Hepatocyte (in vitro differentiated cells): ENCODE measurements around the gene FHOD3. TPM values are rescaled to one million over a fixed set of nuclear protein-coding genes. Genes with fewer than 3 reads are reported as not detected.

Source experiments
- DNase-seq: peaks from one replicate; pipeline ENCODE4 v3.0.0-alpha.2; 2016; ENCODE audit warnings: low spot score
- H2AFZ ChIP-seq: fragments of 200-600 bp; sonication (generic); 2 replicates; pipeline ENCODE4 v1.6.0; 2016; ENCODE audit warnings: antibody characterized with exemption, mild to moderate bottlenecking
- H3K27ac ChIP-seq: fragments of 200-600 bp; sonication (generic); 2 replicates; pipeline ENCODE4 v1.5.1; 2016; ENCODE audit warnings: mild to moderate bottlenecking
- H3K27me3 ChIP-seq: fragments of 200-600 bp; sonication (generic); 2 replicates; pipeline ENCODE4 v1.6.1; 2016
- H3K36me3 ChIP-seq: fragments of 200-600 bp; sonication (generic); replicated peaks from 2 replicates; pipeline ENCODE4 v1.5.1; 2016; ENCODE audit warnings: low read depth; ENCODE audit not compliant: insufficient read depth
- H3K4me1 ChIP-seq: fragments of 200-600 bp; sonication (generic); 2 replicates; pipeline ENCODE4 v1.5.1; 2016; ENCODE audit warnings: mild to moderate bottlenecking, moderate library complexity; ENCODE audit not compliant: insufficient read depth
- H3K4me2 ChIP-seq: fragments of 200-600 bp; sonication (generic); 2 replicates; pipeline ENCODE4 v1.6.0; 2016
- H3K4me3 ChIP-seq: fragments of 200-600 bp; sonication (generic); 2 replicates; pipeline ENCODE4 v1.5.1; 2016; ENCODE audit warnings: mild to moderate bottlenecking
- H3K79me2 ChIP-seq: fragments of 200-600 bp; sonication (generic); 2 replicates; pipeline ENCODE4 v1.6.0; 2017; ENCODE audit warnings: mild to moderate bottlenecking
- H3K9me2 ChIP-seq: fragments of 200-600 bp; sonication (generic); replicated peaks from 2 replicates; pipeline ENCODE4 v1.6.0; 2017; ENCODE audit warnings: mild to moderate bottlenecking; ENCODE audit not compliant: insufficient read depth
- H3K9me3 ChIP-seq: fragments of 200-600 bp; sonication (generic); 2 replicates; pipeline ENCODE4 v1.5.1; 2016; ENCODE audit warnings: low read depth, mild to moderate bottlenecking
- H4K20me1 ChIP-seq: fragments of 200-600 bp; sonication (generic); 2 replicates; pipeline ENCODE4 v1.6.0; 2016; ENCODE audit warnings: mild to moderate bottlenecking; ENCODE audit not compliant: insufficient read depth, poor library complexity, severe bottlenecking
- EZH2 ChIP-seq: fragments of 200-600 bp; sonication (generic); IDR thresholded peaks from 2 replicates; pipeline ENCODE4 v1.6.1; 2016; ENCODE audit warnings: antibody characterized with exemption, mild to moderate bottlenecking, borderline replicate concordance
- EZH2phosphoT487 ChIP-seq: fragments of 200-600 bp; sonication (generic); IDR thresholded peaks from one replicate; pipeline ENCODE4 v1.6.1; 2018; ENCODE audit warnings: antibody characterized with exemption, mild to moderate bottlenecking, low read depth, moderate library complexity; ENCODE audit not compliant: unreplicated experiment, severe bottlenecking
- WGBS: methylation state at CpG from one replicate; pipeline ENCODE4 v1.1.6; 2016; ENCODE audit warnings: low lambda C conversion rate; ENCODE audit errors: missing lambda C conversion rate; 5-methylcytosine and 5-hydroxymethylcytosine counted together
- polyA plus RNA-seq: library from polyadenylated mRNA; unstranded; fragments of >200 nt; fragmentation: Nextera tagmentation; extraction: Ambion mirVana; gene quantifications from 2 replicates; pipeline ENCODE4 v1.2.1, GENCODE V29; 2016
- total RNA-seq: library from RNA; depleted of rRNA; stranded (reverse); fragments of >200 nt; gene quantifications from 2 replicates; pipeline ENCODE4 v1.2.3, GENCODE V29; 2014
- TF ChIP-seq, protein P1 (sequence below): fragments of 200-600 bp; sonication (generic); IDR thresholded peaks from 2 replicates; pipeline ENCODE4 v1.5.1; 2016; ENCODE audit warnings: antibody characterized with exemption, mild to moderate bottlenecking; ENCODE audit not compliant: poor library complexity

The FHOD3 gene
- total and polyA plus RNA-seq, 2 experiments from 2014 or later: 1.7 to 2.7 TPM

DNA sequence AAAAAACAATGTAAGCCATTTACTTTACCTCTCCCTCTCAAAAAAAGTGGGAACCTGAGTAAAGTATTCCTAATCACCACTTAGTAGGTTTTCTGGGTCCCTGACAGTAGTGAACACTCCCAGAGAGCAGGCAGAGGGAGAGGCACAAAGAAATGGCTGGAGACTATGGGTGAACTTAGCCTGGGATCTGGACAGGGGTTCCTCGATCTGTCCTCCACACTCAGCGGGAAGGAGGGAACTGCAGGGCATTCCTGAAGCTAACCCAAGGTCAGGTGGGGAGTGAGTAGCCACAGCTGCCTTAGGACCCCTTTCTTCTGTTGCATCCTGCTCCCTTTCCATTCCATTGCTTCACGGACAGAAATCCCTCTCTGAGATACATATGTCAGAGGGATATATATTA is 375.9 kb downstream of the FHOD3 start:
- 86% methylated on average over 3 of the region's 3 CpGs for WGBS
- no peaks in the 10 kb centered on the region for H3K79me2 ChIP-seq
- no peak overlapping the region for H3K4me2 ChIP-seq
- no peak for DNase-seq
- H2AFZ ChIP-seq: no peak overlapping the region
- peaks cover 3% of the 10 kb centered on the region for H3K4me1 ChIP-seq
- no peak overlapping the region for H3K27ac ChIP-seq
- no peaks in the 10 kb centered on the region for H3K27me3 ChIP-seq
- H3K9me3 ChIP-seq: no peaks in the 10 kb centered on the region
- no peaks in the 10 kb centered on the region for H3K9me2 ChIP-seq
- no peaks in the 10 kb centered on the region for H3K36me3 ChIP-seq
- H3K4me3 ChIP-seq: no peak overlapping the region
- H4K20me1 ChIP-seq: no peaks in the 10 kb centered on the region
- TF ChIP-seq EZH2phosphoT487 (no peak), EZH2 (no peak)
- TF ChIP-seq, protein P1, sequence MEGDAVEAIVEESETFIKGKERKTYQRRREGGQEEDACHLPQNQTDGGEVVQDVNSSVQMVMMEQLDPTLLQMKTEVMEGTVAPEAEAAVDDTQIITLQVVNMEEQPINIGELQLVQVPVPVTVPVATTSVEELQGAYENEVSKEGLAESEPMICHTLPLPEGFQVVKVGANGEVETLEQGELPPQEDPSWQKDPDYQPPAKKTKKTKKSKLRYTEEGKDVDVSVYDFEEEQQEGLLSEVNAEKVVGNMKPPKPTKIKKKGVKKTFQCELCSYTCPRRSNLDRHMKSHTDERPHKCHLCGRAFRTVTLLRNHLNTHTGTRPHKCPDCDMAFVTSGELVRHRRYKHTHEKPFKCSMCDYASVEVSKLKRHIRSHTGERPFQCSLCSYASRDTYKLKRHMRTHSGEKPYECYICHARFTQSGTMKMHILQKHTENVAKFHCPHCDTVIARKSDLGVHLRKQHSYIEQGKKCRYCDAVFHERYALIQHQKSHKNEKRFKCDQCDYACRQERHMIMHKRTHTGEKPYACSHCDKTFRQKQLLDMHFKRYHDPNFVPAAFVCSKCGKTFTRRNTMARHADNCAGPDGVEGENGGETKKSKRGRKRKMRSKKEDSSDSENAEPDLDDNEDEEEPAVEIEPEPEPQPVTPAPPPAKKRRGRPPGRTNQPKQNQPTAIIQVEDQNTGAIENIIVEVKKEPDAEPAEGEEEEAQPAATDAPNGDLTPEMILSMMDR: no peak

DNA sequence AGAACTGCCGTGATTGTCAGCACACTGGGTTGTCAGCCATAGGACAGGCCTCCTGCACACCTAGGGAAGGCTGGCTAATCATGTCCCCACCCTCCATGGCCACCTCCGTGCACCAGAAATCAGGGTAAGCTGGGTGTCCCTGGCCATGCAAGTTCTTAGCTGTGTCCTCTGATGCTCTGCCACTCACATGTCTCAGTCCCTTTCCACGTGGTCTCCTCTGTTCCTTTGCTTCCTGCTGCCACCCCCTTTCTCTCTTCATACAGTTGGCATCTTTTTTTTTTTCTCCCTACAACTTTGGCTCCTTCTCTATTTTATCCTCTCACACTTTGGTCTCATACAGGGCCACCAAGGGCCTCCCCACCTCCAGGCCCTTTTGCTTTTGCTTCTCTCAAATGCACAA is 377.6 kb downstream of the FHOD3 start:
- no peaks in the 10 kb centered on the region for H3K9me2 ChIP-seq
- DNase-seq: no peak
- no peak overlapping the region for H3K4me3 ChIP-seq
- H3K27me3 ChIP-seq: no peaks in the 10 kb centered on the region
- H2AFZ ChIP-seq: no peak overlapping the region
- no peaks in the 10 kb centered on the region for H3K79me2 ChIP-seq
- no peaks in the 10 kb centered on the region for H4K20me1 ChIP-seq
- no peaks in the 10 kb centered on the region for H3K36me3 ChIP-seq
- 91% methylated on average over 3 of the region's 3 CpGs for WGBS
- TF ChIP-seq EZH2 (no peak), EZH2phosphoT487 (no peak)
- TF ChIP-seq, protein P1: no peak
- peaks cover 3% of the 10 kb centered on the region for H3K4me1 ChIP-seq
- H3K27ac ChIP-seq: no peak overlapping the region
- no peaks in the 10 kb centered on the region for H3K9me3 ChIP-seq
- H3K4me2 ChIP-seq: no peak overlapping the region

DNA sequence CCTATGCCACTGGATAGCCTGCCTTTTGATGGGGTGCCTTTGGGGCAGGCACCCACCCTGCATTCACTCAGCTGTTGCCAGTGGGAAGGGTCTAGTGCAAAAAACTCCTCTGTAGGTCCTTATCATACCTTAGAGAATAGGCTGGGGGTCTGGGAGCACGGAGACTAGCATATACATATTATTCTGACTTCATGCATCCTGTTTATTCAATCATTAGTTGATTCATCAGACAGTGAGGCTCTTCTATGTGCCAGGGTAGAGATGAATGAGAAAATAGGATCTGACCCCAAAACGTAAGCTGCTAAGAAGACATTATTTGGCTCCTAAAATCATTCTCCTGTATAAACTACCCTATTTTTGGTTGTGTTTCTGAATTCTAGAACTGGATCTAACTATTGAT is 378.0 kb downstream of the FHOD3 start:
- Histone ChIP-seq H3K27me3 (no peaks in the 10 kb centered on the region), H3K79me2 (no peaks in the 10 kb centered on the region), H3K9me2 (no peaks in the 10 kb centered on the region), H3K4me3 (no peak overlapping the region), H3K4me2 (no peak overlapping the region), H3K36me3 (no peaks in the 10 kb centered on the region), H3K27ac (no peak overlapping the region), H2AFZ (no peak overlapping the region), H3K9me3 (no peaks in the 10 kb centered on the region), H4K20me1 (no peaks in the 10 kb centered on the region), H3K4me1 (peaks cover 3% of the 10 kb centered on the region)
- no peak for DNase-seq
- 88% methylated on average over 2 of the region's 2 CpGs for WGBS
- TF ChIP-seq EZH2: no peak

DNA sequence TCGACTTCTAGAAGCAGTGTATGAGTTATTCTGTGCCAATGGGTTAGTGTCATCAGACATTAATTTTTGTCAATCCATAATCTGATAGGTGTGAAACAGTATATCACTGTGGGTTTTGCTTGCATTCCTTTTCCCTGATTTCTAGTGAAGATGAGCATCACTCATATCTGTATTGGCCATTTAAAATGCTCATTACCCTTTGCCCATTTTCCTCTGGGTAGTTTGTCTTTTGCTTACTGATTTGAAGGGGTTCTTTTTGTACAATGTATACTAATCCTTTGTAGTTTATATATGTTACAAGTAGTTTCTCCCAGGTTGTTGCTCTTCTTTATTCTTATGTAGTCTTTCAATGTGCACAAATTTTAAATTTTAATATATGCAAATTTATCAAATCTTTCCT is 379.1 kb downstream of the FHOD3 start:
- Histone ChIP-seq H3K4me2 (no peak overlapping the region), H3K9me3 (no peaks in the 10 kb centered on the region), H2AFZ (no peak overlapping the region), H4K20me1 (no peaks in the 10 kb centered on the region), H3K9me2 (no peaks in the 10 kb centered on the region), H3K4me1 (peaks cover 3% of the 10 kb centered on the region), H3K79me2 (no peaks in the 10 kb centered on the region), H3K36me3 (no peaks in the 10 kb centered on the region), H3K4me3 (no peak overlapping the region), H3K27me3 (no peaks in the 10 kb centered on the region), H3K27ac (no peak overlapping the region)
- 60% methylated on average over 1 of the region's 1 CpG for WGBS
- DNase-seq: no peak
- TF ChIP-seq EZH2 (no peak), EZH2phosphoT487 (no peak)
- TF ChIP-seq, protein P1: no peak
